H1 (cell line): ENCODE data around the gene DMPK. TPM values are rescaled to one million over a fixed set of nuclear protein-coding genes. Genes with fewer than 3 reads are reported as not detected.

Experiments used
- CTCF ChIA-PET: fragments of 300-600 bp; sonication (Branson Sonifier 250); formaldehyde crosslinking; loops from one replicate; lab custom pipeline; 2021; ENCODE audit not compliant: partially characterized antibody; lab: Charles Lee
- POLR2A ChIA-PET: fragments of 300-600 bp; sonication (Branson Sonifier 250); formaldehyde crosslinking; loops from one replicate; lab custom pipeline; 2021; ENCODE audit warnings: inconsistent platforms; ENCODE audit not compliant: partially characterized antibody; lab: Charles Lee
- DNase-seq, 2 experiments: peaks; one replicate each; pipeline versions ENCODE4 v3.0.0 to v3.0.0-alpha.2; 2010 to 2022; ENCODE audit warnings: low spot score in 2 of 2, low read depth in 1 of 2, mixed read lengths in 1 of 2
- FAIRE-seq: peaks from 2 replicates; lab custom pipeline; 2011; peaks lifted over from hg19 to GRCh38; lab: Jason Lieb, UNC
- H2AFZ ChIP-seq: 2 replicates; pipeline ENCODE4 v1.8.1; 2012; ENCODE audit warnings: low read length, inconsistent platforms
- H2AK5ac ChIP-seq: 2 replicates; pipeline ENCODE4 v1.6.1; 2013; ENCODE audit warnings: low read depth, low read length
- H2BK120ac ChIP-seq: replicated peaks from 2 replicates; pipeline ENCODE3; 2013; ENCODE audit warnings: low read depth, low read length, inconsistent platforms
- H2BK12ac ChIP-seq: 2 replicates; pipeline ENCODE4 v1.6.1; 2013; ENCODE audit warnings: low read depth, low read length
- H2BK15ac ChIP-seq: 2 replicates; pipeline ENCODE4 v1.6.1; 2013; ENCODE audit warnings: low read length
- H2BK20ac ChIP-seq: 2 replicates; pipeline ENCODE4 v1.6.1; 2013; ENCODE audit warnings: low read length
- H2BK5ac ChIP-seq: 2 replicates; pipeline ENCODE4 v1.6.1; 2013; ENCODE audit warnings: low read depth, low read length
- H3K14ac ChIP-seq: 2 replicates; pipeline ENCODE4 v1.6.1; 2013; ENCODE audit warnings: inconsistent platforms; ENCODE audit not compliant: insufficient read length
- H3K18ac ChIP-seq: 2 replicates; pipeline ENCODE4 v1.6.1; 2013; ENCODE audit warnings: low read length; ENCODE audit errors: extremely low read depth
- H3K23ac ChIP-seq: 2 replicates; pipeline ENCODE4 v1.6.1; 2013; ENCODE audit warnings: inconsistent platforms; ENCODE audit not compliant: insufficient read length
- H3K23me2 ChIP-seq: 2 replicates; pipeline ENCODE4 v1.6.1; 2013; ENCODE audit warnings: low read depth, low read length
- H3K27ac ChIP-seq: 2 replicates; pipeline ENCODE4 v1.6.1; 2011; ENCODE audit warnings: low read depth, low read length, inconsistent platforms
- H3K27me3 ChIP-seq, 4 experiments: replicated peaks in 1 of 4; 1 replicate in 1 of 4; 2 replicates in 3 of 4; pipeline versions ENCODE4 v1.6.1 to v1.8.1; 2011 to 2013; ENCODE audit warnings: low read length in 3 of 4, mild to moderate bottlenecking in 3 of 4, inconsistent platforms in 2 of 4, mixed read lengths in 2 of 4, moderate library complexity in 1 of 4; ENCODE audit not compliant: control insufficient read depth in 3 of 4, insufficient read depth in 3 of 4; ENCODE audit errors: extremely low read depth in 1 of 4
- H3K36me3 ChIP-seq, 4 experiments: 2 replicates each; pipeline versions ENCODE4 v1.6.1 to v1.8.1; 2011 to 2013; ENCODE audit warnings: mild to moderate bottlenecking in 4 of 4, low read length in 3 of 4, moderate library complexity in 2 of 4, control low read depth in 1 of 4, inconsistent platforms in 1 of 4; ENCODE audit not compliant: insufficient read depth in 4 of 4, control insufficient read depth in 2 of 4
- H3K4ac ChIP-seq: replicated peaks from 2 replicates; pipeline ENCODE3; 2013; ENCODE audit warnings: low read length, low read depth, mixed read lengths, inconsistent platforms; ENCODE audit not compliant: insufficient read length
- H3K4me1 ChIP-seq, 4 experiments: replicated peaks in 1 of 4; 1 replicate in 1 of 4; 2 replicates in 3 of 4; pipeline versions ENCODE4 v1.6.1 to v1.8.1; 2011 to 2013; ENCODE audit warnings: low read length in 3 of 4, inconsistent platforms in 2 of 4, mixed read lengths in 1 of 4; ENCODE audit not compliant: insufficient read depth in 4 of 4, control insufficient read depth in 3 of 4
- H3K4me2 ChIP-seq, 2 experiments: 2 replicates each; pipeline versions ENCODE4 v1.6.1 to v1.8.1; 2011 to 2013; ENCODE audit warnings: low read depth in 2 of 2, low read length in 2 of 2, control low read depth in 1 of 2, inconsistent platforms in 1 of 2, mild to moderate bottlenecking in 1 of 2; ENCODE audit not compliant: insufficient read depth in 1 of 2
- H3K4me3 ChIP-seq, 4 experiments: fragments of 200-600, 300-600 bp in 1 of 4; sonication (generic), shearing (Covaris generic), sonication (Bioruptor Twin) in 1 of 4; 2 replicates each; pipeline versions ENCODE4 v1.5.1 to v1.8.1; 2011 to 2016; ENCODE audit warnings: low read length in 4 of 4, low read depth in 3 of 4, control low read depth in 2 of 4, inconsistent platforms in 2 of 4, mild to moderate bottlenecking in 2 of 4, mixed read lengths in 1 of 4, moderate library complexity in 1 of 4; ENCODE audit not compliant: insufficient read depth in 2 of 4; ENCODE audit errors: extremely low read depth in 1 of 4
- H3K56ac ChIP-seq: replicated peaks from 2 replicates; pipeline ENCODE3; 2013; ENCODE audit warnings: low read depth, mild to moderate bottlenecking, mixed read lengths, low read length, inconsistent platforms; ENCODE audit not compliant: insufficient read length
- H3K79me1 ChIP-seq: 2 replicates; pipeline ENCODE4 v1.6.1; 2013; ENCODE audit warnings: low read depth, low read length, control low read depth
- H3K79me2 ChIP-seq, 2 experiments: 2 replicates each; pipeline versions ENCODE4 v1.6.1 to v1.8.1; 2012 to 2013; ENCODE audit warnings: low read length in 2 of 2, mild to moderate bottlenecking in 2 of 2, inconsistent platforms in 1 of 2; ENCODE audit not compliant: insufficient read depth in 2 of 2, control insufficient read depth in 1 of 2
- H3K9ac ChIP-seq, 4 experiments: replicated peaks in 1 of 4; 1 replicate in 1 of 4; 2 replicates in 3 of 4; pipeline versions ENCODE4 v1.6.1 to v1.8.1; 2011 to 2013; ENCODE audit warnings: low read depth in 3 of 4, low read length in 3 of 4, control low read depth in 2 of 4, mild to moderate bottlenecking in 2 of 4, moderate library complexity in 2 of 4, inconsistent platforms in 1 of 4; ENCODE audit errors: extremely low read depth in 1 of 4
- H3K9me3 ChIP-seq, 2 experiments: 2 replicates each; pipeline versions ENCODE4 v1.6.1 to v1.8.1; 2012 to 2013; ENCODE audit warnings: mild to moderate bottlenecking in 2 of 2, moderate library complexity in 2 of 2, control low read depth in 1 of 2, inconsistent platforms in 1 of 2, low read depth in 1 of 2, low read length in 1 of 2, mixed read lengths in 1 of 2; ENCODE audit not compliant: insufficient read depth in 2 of 2
- H4K20me1 ChIP-seq, 2 experiments: replicated peaks in 1 of 2; 2 replicates each; pipeline versions ENCODE3 to v1.8.1; 2011 to 2013; ENCODE audit warnings: inconsistent platforms in 2 of 2, low read length in 2 of 2, mild to moderate bottlenecking in 1 of 2; ENCODE audit not compliant: insufficient read depth in 2 of 2, control insufficient read depth in 1 of 2
- H4K5ac ChIP-seq: 2 replicates; pipeline ENCODE4 v1.6.1; 2013; ENCODE audit warnings: low read length, low read depth, mixed read lengths, inconsistent platforms; ENCODE audit not compliant: insufficient read length
- H4K8ac ChIP-seq: 2 replicates; pipeline ENCODE4 v1.8.0; 2013; ENCODE audit warnings: mild to moderate bottlenecking, moderate library complexity, low read length, inconsistent platforms; ENCODE audit not compliant: insufficient read depth; ENCODE audit errors: extremely low read depth
- H4K91ac ChIP-seq: replicated peaks from 2 replicates; pipeline ENCODE3; 2013; ENCODE audit warnings: low read length, mixed read lengths, inconsistent platforms; ENCODE audit not compliant: insufficient read length
- BRCA1 ChIP-seq: IDR thresholded peaks from 2 replicates; pipeline ENCODE4 v1.6.1; 2012; ENCODE audit warnings: low read depth, low read length, improper control_type of control experiment
- CREB1 ChIP-seq: IDR thresholded peaks from 2 replicates; pipeline ENCODE4 v1.6.1; 2012; ENCODE audit warnings: inconsistent platforms
- POU5F1 ChIP-seq: IDR thresholded peaks from 2 replicates; pipeline ENCODE4 v1.6.1; 2011; ENCODE audit warnings: low read depth, mild to moderate bottlenecking, low read length, moderate library complexity
- RBBP5 ChIP-seq: IDR thresholded peaks from 2 replicates; pipeline ENCODE4 v1.7.1; 2012; ENCODE audit warnings: low read depth, mild to moderate bottlenecking, inconsistent platforms, low read length, moderate library complexity, borderline replicate concordance
- SP4 ChIP-seq: IDR thresholded peaks from 2 replicates; pipeline ENCODE4 v1.6.1; 2012; ENCODE audit warnings: low read length, inconsistent platforms
- TBP ChIP-seq: IDR thresholded peaks from 2 replicates; pipeline ENCODE4 v1.6.1; 2011; ENCODE audit warnings: low read depth, low read length, improper control_type of control experiment
- whole genome bisulfite sequencing, 2 experiments: shearing (Covaris generic) in 1 of 2; methylation state at CpG; one replicate each; pipeline versions ENCODE4 v1.1.6 to v1.1.7; 2013 to 2015; ENCODE audit warnings: low lambda C conversion rate in 2 of 2, mixed read lengths in 2 of 2, inconsistent platforms in 1 of 2, low coverage in 1 of 2, missing lambda C conversion rate in 1 of 2; ENCODE audit not compliant: insufficient replicate concordance in 2 of 2, insufficient coverage in 1 of 2, insufficient read length in 1 of 2; ENCODE audit errors: extremely low coverage in 1 of 2, missing lambda C conversion rate in 1 of 2; 5-methylcytosine and 5-hydroxymethylcytosine counted together
- polyA plus RNA-seq, 7 experiments: library from polyadenylated mRNA; depleted of rRNA in 3 of 7; stranded (reverse) in 5 of 7; unstranded in 2 of 7; fragments of >200 nt in 5 of 7; fragments of 200-250 nt in 2 of 7; gene quantifications; 1 replicate in 5 of 7; 2 replicates in 1 of 7; 4 replicates in 1 of 7; pipeline versions ENCODE4 v1.2.1 to v1.2.3, GENCODE V29; 2011 to 2013; ENCODE audit warnings: missing spikeins in 2 of 7, mixed read lengths in 2 of 7
- total RNA-seq: library from RNA; stranded (reverse); fragmentation: NEBNext Ultra II Directional; extraction: Animal tissue kit (Norgen Biotek cat#: 25700); gene quantifications from 2 replicates; pipeline ENCODE4 v1.2.1, GENCODE V29; 2021
- TF ChIP-seq, protein P1 (sequence below): IDR thresholded peaks from 2 replicates; pipeline ENCODE4 v1.6.1; 2012; ENCODE audit warnings: low read length, inconsistent platforms
- TF ChIP-seq, protein P2 (sequence below): IDR thresholded peaks from 2 replicates; pipeline ENCODE4 v1.6.1; 2012; ENCODE audit warnings: inconsistent platforms
- TF ChIP-seq, protein P3 (sequence below): IDR thresholded peaks from 2 replicates; pipeline ENCODE4 v1.6.1; 2011; ENCODE audit warnings: low read length, improper control_type of control experiment

Gene DMPK
- total and polyA plus RNA-seq, 2 of the 8 experiments (the other 6 are each of a cell fraction or from before 2014, with no cell fraction given) = 13.7 to 27.4 TPM

DNA sequence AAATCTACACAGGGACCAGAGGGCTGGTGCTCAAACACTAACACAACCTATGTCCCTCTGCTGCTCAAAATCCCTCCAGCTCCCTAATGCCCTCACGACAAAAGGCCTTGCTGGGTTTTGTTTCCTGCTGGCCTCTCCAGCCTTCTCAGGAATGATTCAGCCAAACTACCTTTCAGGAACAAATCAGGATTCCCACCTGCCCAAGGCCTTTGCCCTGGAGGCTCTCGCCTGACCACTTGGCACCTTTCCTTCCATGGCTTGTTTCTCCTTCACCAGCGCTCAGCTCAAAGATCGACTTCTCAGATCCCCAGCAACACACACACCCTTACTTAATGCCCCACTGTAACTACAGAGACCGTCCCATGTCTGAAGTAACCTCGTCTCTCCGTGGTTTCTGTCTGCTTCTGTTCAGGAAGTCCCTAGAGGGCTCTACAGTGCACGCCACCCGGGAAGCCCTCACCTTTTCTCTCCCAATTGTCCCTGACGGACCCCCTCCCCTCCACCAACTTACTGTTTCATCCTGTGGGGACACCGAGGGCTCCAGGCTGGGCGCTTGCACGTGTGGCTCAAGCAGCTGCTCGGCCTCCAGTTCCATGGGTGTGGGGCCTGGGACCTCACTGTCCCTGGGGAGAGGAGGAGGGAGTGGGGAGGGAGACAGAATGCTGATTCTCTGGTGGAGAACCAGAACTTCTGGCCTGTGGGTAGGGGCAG is 10.0 kb downstream of the DMPK start:
- Histone ChIP-seq H3K4me1 (peaks cover 0 to 7% (median 5%) of the 10 kb centered on the region in 4 experiments; a peak in 4 of 7 replicates), H3K79me2 (no peaks in the 10 kb centered on the region), H2BK5ac (no peak overlapping the region), H3K56ac (no peak overlapping the region), H2BK20ac (no peak overlapping the region), H3K18ac (no peak overlapping the region), H4K20me1 (no peaks in the 10 kb centered on the region), H2BK120ac (no peak overlapping the region), H4K5ac (no peak overlapping the region), H2BK15ac (peak overlapping the region; percentile 46; the same call in 1 of the 2 replicates), H4K8ac (no peak overlapping the region), H3K36me3 (peaks cover 3 to 8% (median 5%) of the 10 kb centered on the region in 4 experiments; a peak in 5 of 8 replicates), H2AFZ (no peak overlapping the region), H2BK12ac (no peak overlapping the region), H2AK5ac (no peak overlapping the region), H3K4me2 (no peak overlapping the region; a peak in 1 of 4 replicates), H3K27me3 (no peaks in the 10 kb centered on the region), H4K91ac (no peak overlapping the region), H3K23me2 (peaks cover 26% of the 10 kb centered on the region), H3K9ac (no peak overlapping the region), H3K4me3 (no peak overlapping the region), H3K27ac (no peak overlapping the region), H3K9me3 (no peaks in the 10 kb centered on the region), H3K4ac (no peak overlapping the region), H3K23ac (no peak overlapping the region), H3K79me1 (no peaks in the 10 kb centered on the region), H3K14ac (no peak overlapping the region)
- WGBS, 2 experiments = 85% methylated on average over 14 of the region's 14 CpGs; no CpG with 5 or more reads in 1 of the 2 experiments
- DNase-seq (no peak), FAIRE-seq (no peak)
- POLR2A ChIA-PET = interaction anchor here (0.6 to 16.2 kb wide), 16 partner anchors 8 to 372 kb away, joined by 3 to 284 read pairs (median 6); partner anchors contain the start of genes DMPK, FBXO46, MEIOSIN and RSPH6A
- CTCF ChIA-PET = interaction anchor here (0.6 to 6.7 kb wide), 11 partner anchors 9 to 73 kb away, joined by 3 to 55 read pairs (median 4); partner anchors contain the start of genes DMPK, DMWD, FBXO46 and MEIOSIN
- TF ChIP-seq, protein P1, sequence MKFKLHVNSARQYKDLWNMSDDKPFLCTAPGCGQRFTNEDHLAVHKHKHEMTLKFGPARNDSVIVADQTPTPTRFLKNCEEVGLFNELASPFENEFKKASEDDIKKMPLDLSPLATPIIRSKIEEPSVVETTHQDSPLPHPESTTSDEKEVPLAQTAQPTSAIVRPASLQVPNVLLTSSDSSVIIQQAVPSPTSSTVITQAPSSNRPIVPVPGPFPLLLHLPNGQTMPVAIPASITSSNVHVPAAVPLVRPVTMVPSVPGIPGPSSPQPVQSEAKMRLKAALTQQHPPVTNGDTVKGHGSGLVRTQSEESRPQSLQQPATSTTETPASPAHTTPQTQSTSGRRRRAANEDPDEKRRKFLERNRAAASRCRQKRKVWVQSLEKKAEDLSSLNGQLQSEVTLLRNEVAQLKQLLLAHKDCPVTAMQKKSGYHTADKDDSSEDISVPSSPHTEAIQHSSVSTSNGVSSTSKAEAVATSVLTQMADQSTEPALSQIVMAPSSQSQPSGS = no peak
- no peak for TF ChIP-seq BRCA1
- TF ChIP-seq, protein P2, sequence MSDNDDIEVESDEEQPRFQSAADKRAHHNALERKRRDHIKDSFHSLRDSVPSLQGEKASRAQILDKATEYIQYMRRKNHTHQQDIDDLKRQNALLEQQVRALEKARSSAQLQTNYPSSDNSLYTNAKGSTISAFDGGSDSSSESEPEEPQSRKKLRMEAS = no peak
- no peak for TF ChIP-seq TBP
- no peak for TF ChIP-seq POU5F1
- no peak for TF ChIP-seq RBBP5
- TF ChIP-seq SP4 = no peak
- TF ChIP-seq, protein P3, sequence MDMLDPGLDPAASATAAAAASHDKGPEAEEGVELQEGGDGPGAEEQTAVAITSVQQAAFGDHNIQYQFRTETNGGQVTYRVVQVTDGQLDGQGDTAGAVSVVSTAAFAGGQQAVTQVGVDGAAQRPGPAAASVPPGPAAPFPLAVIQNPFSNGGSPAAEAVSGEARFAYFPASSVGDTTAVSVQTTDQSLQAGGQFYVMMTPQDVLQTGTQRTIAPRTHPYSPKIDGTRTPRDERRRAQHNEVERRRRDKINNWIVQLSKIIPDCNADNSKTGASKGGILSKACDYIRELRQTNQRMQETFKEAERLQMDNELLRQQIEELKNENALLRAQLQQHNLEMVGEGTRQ = no peak
- no peak for TF ChIP-seq CREB1
